GM12865 (cell line): ENCODE measurements around the gene SLC3A2.

Experiments
- DNase-seq: peaks from one replicate; pipeline ENCODE4 v3.0.0; 2010; ENCODE audit warnings: low read depth
- H3K4me3 ChIP-seq: 2 replicates; pipeline ENCODE4 v1.5.1; 2011; ENCODE audit warnings: mild to moderate bottlenecking, low read depth, low read length, control low read depth
- TF ChIP-seq, protein P1 (sequence below): IDR thresholded peaks from 2 replicates; pipeline ENCODE4 v1.5.1; 2011; ENCODE audit warnings: low read length, control low read depth, low read depth, inconsistent platforms; ENCODE audit not compliant: insufficient read depth; ENCODE audit errors: missing control alignments

Gene SLC3A2

DNA sequence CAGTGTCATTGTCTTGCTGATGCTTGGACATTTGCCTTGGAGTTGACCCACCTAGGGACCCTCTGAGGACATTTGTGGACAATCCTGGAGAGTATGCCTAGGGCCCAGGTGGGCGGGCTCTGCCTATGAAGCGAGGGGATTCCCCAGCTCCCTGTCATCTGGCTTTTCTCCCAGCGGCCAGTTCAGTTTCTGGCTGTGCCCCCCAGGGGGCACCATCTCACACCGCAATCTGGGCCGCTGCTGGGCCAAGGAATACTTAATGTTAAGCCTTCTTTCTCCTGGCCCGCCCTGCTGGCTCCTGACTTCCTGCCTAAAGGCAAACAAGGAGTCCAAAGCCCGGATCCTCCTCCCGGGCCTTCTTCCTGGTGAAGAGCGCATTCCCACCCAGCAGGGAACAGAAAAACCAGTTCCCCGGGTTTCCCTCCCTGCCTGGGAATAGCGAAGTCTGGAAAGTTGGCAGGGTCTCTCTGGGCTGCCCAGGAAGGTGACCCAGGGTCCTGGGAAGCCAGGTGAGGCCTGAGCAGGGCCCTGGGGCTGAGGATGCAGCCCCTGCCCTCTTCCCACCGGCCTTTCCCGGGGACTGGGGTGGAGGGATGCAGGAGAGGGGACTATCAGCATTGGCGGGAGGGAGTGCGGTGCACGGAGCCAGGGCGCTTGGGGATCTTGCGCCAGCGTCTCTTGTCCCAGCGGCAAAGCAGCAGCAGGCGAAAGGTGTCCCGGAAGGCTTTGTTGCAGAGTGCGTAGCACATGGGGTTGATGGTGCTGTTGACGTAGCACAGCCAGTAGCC is 28.6 kb downstream of the SLC3A2 start:
- TF ChIP-seq, protein P1, sequence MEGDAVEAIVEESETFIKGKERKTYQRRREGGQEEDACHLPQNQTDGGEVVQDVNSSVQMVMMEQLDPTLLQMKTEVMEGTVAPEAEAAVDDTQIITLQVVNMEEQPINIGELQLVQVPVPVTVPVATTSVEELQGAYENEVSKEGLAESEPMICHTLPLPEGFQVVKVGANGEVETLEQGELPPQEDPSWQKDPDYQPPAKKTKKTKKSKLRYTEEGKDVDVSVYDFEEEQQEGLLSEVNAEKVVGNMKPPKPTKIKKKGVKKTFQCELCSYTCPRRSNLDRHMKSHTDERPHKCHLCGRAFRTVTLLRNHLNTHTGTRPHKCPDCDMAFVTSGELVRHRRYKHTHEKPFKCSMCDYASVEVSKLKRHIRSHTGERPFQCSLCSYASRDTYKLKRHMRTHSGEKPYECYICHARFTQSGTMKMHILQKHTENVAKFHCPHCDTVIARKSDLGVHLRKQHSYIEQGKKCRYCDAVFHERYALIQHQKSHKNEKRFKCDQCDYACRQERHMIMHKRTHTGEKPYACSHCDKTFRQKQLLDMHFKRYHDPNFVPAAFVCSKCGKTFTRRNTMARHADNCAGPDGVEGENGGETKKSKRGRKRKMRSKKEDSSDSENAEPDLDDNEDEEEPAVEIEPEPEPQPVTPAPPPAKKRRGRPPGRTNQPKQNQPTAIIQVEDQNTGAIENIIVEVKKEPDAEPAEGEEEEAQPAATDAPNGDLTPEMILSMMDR: peak; percentile 45
- DNase-seq: peak; percentile 38
- H3K4me3 ChIP-seq: no peak overlapping the region

DNA sequence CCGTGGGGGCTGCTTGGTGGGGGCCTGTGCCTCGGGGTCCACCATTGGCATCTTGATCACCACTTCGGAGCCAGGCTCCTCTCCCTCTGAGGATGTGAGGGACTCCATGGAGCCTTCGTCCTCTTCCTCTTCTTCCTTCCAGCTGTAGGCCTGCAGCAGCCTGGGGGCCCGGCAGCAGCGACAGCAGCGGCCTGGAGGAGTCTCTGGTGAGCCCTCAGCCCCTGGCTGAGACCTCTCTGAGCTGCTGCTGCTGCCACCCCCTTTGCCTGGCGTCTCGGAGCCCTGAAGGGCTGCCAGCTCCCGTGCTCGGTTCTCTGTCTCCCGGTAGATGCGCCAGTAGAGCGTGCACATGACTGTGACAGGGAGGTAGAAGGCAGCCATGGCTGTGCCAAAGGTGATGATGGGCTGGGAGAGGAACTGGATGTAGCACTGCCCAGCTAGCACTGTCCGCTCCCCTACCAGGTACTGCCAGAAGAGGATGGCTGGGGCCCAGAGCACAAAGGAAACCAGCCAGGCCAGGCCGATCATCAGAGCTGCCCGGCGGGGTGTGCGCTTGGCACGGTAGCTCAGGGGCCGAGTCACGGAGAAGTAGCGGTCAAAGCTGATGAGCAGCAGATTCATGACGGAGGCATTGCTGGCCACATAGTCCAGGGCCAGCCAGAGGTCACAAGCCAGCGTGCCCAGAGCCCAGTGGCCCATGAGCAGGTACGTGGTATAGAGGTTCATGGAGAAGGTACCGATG is 29.6 kb downstream of the SLC3A2 start:
- TF ChIP-seq, protein P1: no peak
- H3K4me3 ChIP-seq: no peak overlapping the region
- DNase-seq: no peak

- no peak for DNase-seq
- TF ChIP-seq, protein P1: no peak
Observed at GRCh38 chr11:62911137-62912130, 30.7 kb downstream of the SLC3A2 start.

GRCh38 chr11:62912268-62912667 is 31.6 kb downstream of the SLC3A2 start:
- no peak for DNase-seq
- no peak overlapping the region for H3K4me3 ChIP-seq
- TF ChIP-seq, protein P1: no peak

More at GRCh38 chr11:62911137-62912130, 30.7 kb downstream of the SLC3A2 start:
- H3K4me3 ChIP-seq: no peak overlapping the region

DNA sequence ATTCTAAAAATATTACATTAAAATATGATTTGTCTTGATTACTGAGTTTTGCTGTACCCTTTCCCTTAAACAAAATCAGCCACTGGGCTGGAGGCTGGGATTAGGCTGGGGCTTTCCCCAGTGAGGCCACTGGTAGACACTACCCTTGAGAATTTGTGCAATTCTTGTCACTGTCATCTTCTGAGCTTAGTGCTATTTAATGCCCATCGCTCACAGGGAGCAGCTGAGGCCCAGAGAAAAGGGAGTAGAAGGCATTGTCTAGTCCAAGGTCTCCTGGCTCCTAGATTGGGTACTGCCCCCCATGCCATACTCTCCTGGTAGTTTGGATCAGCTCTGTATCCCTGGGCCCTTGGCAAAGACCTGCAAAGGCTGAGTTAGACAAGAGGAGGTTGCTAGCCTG is 33.7 kb downstream of the SLC3A2 start:
- no peak overlapping the region for H3K4me3 ChIP-seq
- no peak for DNase-seq
- TF ChIP-seq, protein P1: no peak

DNA sequence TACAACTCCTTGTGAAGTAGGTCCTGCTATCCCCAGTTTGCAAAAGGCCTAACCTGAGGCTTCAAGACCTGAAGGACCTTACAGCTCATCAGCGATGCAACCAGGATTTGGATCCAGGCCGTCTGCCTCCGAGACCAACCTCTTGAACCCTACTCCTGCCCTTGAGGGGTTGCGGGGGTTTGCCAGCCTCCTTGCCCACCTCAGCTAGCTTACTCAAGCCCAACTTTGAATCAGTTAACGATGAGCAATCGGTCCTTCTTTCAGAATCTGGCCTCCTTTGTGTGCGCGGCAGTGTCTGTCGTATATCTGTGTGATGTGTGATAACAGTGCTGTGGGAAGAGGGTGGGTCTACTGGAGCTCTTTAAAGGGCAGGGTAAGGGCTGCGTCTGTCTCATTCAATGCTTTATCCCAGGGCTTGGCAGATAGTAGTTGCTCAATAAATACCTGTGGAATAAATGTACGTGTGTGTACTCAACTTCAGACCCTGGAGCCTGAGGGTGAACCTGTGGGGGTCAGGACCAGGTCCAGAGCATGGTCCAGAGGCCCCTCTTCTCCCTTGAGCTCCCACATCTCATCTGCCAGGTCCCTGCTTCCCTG is 37.3 kb downstream of the SLC3A2 start:
- TF ChIP-seq, protein P1: no peak

More for the DNA sequence above, 37.3 kb downstream of the SLC3A2 start:
- no peak for DNase-seq
- H3K4me3 ChIP-seq: no peak overlapping the region
